GM18873 (cell line): ENCODE data around the gene HOPX.
"Not testable (repeated sequence)": the region's sequence is repeated elsewhere in the genome, so short reads cannot be mapped to it uniquely, and the experiment has no call there.

Source experiments
- ATAC-seq: cut with Tn5 transposase; IDR thresholded peaks from one replicate; pipeline ENCODE4 v1.9.1; 2021; ENCODE audit warnings: mild to moderate bottlenecking, moderate library complexity, moderate number of reproducible peaks; ENCODE audit not compliant: unreplicated experiment, low FRiP score

HOPX gene

GRCh38 chr4:56630876-56631666 lies 50.0 kb downstream of the HOPX start:
- no peak for ATAC-seq

GRCh38 chr4:56628592-56628991 lies 52.5 kb downstream of the HOPX start:
- no peak for ATAC-seq

GRCh38 chr4:56627985-56628384 lies 53.1 kb downstream of the HOPX start:
- no peak for ATAC-seq

GRCh38 chr4:56627375-56627774 lies 53.7 kb downstream of the HOPX start:
- no peak for ATAC-seq

GRCh38 chr4:56626963-56627362 lies 54.1 kb downstream of the HOPX start:
- no peak for ATAC-seq

- ATAC-seq: no peak
These were observed 54.7 kb downstream of the HOPX start for GRCh38 chr4:56626420-56626819.

- no peak for ATAC-seq
These were observed 58.9 kb downstream of the HOPX start for GRCh38 chr4:56622176-56622575.

GRCh38 chr4:56619816-56620215 lies 61.3 kb downstream of the HOPX start:
- no peak for ATAC-seq

GRCh38 chr4:56619160-56619559 lies 61.9 kb downstream of the HOPX start:
- ATAC-seq: peak; percentile 55

- no peak for ATAC-seq
These were observed 62.4 kb downstream of the HOPX start for GRCh38 chr4:56618734-56619133.

GRCh38 chr4:56613101-56613862 lies 67.8 kb downstream of the HOPX start:
- no peak for ATAC-seq

GRCh38 chr4:56612282-56612681 lies 68.8 kb downstream of the HOPX start:
- ATAC-seq: no peak

GRCh38 chr4:56611501-56611900 lies 69.6 kb downstream of the HOPX start:
- ATAC-seq: no peak

- not testable (repeated sequence) for ATAC-seq
These were observed 70.9 kb downstream of the HOPX start for GRCh38 chr4:56610170-56610569.

- ATAC-seq: no peak
These were observed 73.2 kb downstream of the HOPX start for GRCh38 chr4:56607926-56608325.

- ATAC-seq: no peak
These were observed 74.7 kb downstream of the HOPX start for GRCh38 chr4:56606385-56606784.

- ATAC-seq: not testable (repeated sequence)
These were observed 75.6 kb downstream of the HOPX start for GRCh38 chr4:56605464-56605863.

- ATAC-seq: no peak
These were observed 77.8 kb downstream of the HOPX start for GRCh38 chr4:56603297-56603696.
